NCI-H82 (cell line): ENCODE results near the gene EIF3K.
A peak's percentile ranks its signal among the peaks of the same experiment; 100 is the strongest.
"Not testable (repeated sequence)": the region's sequence is repeated elsewhere in the genome, so short reads cannot be mapped to it uniquely, and the experiment has no call there.

Source experiments
- DNase-seq: peaks from one replicate; lab custom pipeline; 2025; lab: John Stamatoyannopoulos, UW

EIF3K gene, protein sequence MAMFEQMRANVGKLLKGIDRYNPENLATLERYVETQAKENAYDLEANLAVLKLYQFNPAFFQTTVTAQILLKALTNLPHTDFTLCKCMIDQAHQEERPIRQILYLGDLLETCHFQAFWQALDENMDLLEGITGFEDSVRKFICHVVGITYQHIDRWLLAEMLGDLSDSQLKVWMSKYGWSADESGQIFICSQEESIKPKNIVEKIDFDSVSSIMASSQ

DNA sequence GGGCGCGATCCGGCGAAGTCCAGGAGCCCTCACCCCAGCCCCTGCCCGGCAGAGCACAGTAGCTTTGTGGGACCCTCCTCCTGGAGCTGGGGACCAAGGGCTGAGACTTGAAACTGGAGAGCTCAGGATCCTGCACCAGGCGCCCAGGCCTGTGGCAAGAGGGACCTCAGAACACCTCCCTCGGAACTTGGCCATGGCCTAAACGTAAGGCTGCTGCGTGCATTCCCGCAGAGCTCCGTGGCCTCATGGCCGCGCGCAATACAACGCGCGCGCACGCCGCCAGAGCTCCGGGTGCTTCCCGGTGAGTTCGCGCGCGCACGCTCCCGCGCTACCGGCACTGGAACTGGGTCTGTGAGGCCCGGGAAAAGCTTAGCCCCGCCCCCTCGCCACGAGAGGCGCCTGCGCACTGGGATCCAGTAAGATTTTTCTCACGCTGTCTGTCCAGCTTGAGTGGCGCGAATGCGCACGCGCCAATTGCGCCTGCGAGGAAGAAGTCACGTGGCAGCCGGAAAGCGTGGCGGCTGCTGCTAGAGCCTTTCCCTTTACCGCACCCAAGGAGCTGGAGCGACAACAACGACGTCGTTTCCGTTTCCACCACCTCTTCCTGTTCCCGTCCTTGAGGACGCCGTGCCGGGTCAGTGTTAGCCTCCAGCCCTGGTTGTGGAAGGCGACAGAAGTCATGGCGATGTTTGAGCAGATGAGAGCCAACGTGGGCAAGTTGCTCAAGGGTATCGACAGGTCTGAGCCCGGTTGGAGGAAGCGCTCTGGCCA lies at the start of gene EIF3K:
TSS of gene EIF3K (plus strand) at position 599 of the 771 bp plus-strand sequence. CDS start at position 680, 81 bp downstream.
- DNase-seq = peak; percentile 100

DNA sequence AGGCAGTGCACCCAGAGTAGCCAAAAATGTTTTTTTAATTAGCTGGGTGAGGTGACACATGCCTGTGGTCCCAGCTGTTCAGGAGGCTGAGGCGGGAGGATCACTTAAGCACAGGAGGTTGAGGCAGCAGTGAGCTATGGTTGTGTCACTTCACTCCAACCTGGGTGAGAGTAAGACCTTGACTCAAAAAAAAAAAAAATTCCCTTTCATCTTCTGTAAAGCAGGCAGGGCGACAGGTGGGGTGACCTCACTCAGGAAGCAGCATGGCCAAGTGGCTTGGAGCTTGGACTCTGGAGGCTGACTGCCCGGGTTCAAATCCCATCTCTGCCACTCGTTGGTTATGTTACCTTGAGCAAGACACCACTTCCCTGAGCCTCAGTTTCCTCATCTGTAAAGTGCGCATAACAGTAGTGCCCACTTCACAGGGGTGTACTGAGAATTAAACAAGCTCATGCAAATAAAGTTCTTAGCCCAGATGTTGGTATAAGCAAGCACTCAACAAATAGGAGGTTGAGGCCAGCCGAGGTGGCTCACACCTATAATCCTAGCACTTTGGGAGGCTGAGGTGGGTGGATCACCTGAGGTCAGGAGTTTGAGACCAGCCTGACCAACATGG lies 49.5 kb upstream of the EIF3K start:
- no peak for DNase-seq

DNA sequence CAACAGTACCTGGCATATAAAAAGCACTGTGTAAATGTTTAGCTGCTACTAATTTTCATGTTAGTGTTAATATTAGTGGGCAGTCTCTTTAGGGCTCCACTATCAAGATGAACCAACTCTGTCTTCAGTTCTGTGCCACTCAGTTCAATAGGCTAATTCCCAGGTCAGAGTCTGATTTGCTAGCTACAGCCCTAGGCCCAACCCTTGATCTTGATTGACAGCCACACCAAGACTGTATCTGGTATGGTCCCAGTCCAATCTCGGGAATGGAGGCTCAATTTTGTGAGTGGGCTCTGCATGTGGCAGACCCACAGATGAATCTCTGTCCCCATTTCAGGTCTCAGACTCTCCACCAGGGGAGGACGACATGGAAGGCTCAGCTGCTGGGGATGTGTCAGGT lies 47.3 kb upstream of the EIF3K start:
- no peak for DNase-seq

DNA sequence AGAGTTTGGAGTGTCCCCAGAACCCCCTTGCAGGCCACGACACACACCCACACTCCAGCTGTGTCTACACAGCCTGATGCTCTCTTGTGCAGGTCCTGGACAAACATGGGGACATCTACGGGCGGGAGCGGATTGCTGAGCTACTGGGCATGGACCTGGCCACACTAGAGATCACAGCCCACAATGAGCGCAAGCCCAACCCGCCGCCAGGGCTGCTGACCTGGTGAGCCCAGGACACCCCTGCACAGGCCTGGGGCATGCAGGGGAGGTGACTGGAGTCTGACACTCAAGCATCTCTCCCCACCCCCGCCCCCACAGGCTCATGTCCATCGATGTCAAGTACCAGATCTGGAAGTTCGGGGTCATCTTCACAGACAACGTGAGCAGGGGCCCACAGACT lies 41.2 kb upstream of the EIF3K start:
- no peak for DNase-seq

DNA sequence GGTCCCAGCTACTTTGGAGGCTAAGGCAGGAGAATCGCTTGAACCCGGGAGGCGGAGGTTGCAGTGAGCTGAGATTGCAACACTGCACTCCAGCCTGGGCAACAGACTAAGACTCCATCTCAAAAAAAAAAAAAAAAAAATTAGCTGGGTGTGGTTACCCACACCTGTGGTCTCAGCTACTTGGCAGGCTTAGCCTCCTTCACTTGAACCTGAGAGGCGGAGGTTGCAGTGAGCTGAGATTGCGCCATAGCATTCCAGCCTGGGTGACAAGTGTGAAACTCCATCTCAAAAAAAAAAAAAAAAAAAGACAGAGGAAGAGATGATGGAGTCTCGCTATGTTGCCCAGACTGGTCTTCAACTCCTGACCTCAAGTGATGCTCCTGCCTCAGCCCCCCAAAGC lies 39.7 kb upstream of the EIF3K start:
- DNase-seq = not testable (repeated sequence)

DNA sequence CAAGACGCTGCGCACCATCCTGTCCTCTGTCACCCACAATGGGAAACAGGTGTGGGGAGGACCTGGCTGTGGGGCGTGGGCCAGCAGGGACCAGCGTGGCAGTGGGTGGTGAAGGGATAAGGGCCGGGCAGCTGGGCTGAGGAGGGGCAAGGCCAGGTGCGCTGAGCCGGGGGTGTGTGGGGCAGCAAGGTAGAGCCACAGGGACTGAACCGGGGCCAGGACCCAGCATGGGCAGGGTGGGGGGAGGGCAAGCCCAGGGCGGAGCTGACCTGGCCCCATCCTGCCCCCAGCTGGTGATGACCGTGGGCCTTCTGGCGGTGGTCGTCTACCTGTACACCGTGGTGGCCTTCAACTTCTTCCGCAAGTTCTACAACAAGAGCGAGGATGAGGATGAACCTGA lies 38.9 kb upstream of the EIF3K start:
- no peak for DNase-seq

DNA sequence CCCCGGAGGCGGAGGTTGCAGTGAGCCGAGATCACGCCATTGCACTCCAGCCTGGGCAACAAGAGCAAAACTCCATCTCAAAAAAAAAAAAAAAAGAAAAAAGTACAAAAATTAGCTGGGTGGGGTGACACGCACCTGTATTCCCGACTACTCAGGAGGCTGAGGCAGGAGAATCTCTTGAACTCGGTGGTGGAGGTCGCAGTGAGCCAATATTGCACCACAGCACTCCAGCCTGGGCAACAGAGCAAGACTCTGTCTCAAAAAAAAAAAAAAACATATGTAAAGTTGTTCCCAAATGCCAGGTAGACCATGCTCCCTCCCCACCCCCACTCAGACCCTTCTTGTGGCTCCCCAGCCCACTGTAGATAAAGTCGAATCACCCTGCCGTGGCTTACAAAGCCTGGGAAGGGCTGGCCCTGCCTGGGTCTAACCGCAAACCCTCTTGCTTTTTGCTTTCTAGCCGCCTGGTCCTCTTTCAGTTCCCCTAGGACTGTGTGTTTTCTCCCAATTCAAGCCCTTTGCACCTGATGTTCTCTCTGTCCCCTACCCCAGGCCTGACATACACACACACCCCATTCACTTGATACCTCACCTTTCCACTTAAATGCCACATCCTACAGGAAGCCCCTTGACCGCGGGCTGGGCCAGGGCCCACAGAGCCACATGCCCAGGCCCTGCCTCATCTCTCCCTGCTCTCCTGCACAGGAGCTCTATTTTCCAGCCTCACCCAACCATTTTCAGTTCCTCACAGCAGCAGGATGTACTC lies 35.6 kb upstream of the EIF3K start:
- DNase-seq = no peak

DNA sequence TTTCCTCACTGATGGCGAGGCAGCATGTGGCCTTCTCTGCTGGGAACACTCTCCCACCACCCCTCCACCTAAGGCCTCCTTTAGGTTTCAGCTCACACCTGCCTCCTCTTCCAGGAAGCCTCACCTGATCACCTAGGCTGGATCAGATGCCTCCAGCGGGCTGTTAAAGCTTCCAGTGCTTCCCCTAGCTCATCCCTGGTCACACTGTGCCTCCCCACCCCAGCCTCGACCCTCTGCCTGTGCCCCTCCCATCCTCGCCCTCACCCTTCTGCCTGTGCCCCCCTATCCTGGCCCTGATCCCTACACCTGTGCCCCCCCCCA lies 35.0 kb upstream of the EIF3K start:
- no peak for DNase-seq

DNA sequence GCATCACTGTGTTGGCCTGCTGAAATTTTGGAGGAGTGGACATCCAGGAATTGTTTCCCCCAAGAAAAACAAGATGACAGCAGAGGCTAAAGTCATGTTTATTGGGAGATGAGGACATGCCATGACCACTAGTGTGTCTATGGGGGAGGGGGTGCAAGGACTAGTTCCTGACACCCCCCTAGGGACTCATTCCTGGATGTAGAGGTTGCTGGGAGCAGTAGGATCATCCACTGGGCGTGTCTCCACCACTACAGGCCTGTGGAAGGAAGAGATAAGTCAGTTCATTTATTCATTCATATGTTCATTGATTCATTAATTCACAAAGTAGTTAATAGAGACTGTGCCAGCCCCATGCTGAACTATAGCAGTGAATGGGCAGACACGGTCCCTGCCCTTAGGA lies 31.4 kb upstream of the EIF3K start:
- DNase-seq = no peak

DNA sequence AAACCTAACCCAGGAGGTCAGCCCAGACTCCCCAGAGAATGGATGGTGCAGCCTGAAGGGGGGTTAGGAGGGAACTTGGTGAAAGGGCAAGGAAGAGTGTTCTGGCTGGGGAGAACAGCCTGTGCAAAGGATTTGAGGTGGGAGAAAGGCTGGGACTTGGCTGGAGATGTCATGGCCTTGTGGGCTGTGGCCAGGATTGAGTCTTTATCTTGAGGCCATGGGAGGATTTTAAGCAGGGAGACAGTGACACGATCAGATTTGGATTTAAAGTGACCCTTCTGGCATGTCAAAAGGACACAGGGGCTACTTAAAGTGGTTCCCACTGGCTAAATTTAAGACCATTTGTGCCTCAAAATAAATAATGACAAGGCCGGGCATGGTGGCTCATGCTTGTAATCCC lies 30.9 kb upstream of the EIF3K start:
- DNase-seq = no peak

DNA sequence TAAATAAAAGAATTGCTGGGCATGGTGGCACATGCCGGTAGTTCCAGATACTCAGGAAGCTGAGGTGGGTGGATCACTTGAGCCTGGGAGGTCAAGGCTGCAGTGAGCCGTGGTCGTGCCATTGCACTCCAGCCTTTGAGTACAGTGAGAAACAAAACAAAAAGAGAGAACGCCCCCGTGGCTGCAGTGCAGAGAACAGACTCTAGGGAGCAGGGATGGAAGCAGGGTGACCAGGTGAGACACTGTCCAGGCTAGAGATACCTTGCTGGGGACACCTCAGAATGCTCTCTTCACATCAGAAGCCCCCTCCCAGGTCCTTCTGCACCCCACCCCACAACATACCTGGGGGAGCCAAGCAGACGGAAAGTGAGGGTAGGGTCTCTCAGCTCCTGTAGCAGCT lies 26.0 kb upstream of the EIF3K start:
- no peak for DNase-seq

DNA sequence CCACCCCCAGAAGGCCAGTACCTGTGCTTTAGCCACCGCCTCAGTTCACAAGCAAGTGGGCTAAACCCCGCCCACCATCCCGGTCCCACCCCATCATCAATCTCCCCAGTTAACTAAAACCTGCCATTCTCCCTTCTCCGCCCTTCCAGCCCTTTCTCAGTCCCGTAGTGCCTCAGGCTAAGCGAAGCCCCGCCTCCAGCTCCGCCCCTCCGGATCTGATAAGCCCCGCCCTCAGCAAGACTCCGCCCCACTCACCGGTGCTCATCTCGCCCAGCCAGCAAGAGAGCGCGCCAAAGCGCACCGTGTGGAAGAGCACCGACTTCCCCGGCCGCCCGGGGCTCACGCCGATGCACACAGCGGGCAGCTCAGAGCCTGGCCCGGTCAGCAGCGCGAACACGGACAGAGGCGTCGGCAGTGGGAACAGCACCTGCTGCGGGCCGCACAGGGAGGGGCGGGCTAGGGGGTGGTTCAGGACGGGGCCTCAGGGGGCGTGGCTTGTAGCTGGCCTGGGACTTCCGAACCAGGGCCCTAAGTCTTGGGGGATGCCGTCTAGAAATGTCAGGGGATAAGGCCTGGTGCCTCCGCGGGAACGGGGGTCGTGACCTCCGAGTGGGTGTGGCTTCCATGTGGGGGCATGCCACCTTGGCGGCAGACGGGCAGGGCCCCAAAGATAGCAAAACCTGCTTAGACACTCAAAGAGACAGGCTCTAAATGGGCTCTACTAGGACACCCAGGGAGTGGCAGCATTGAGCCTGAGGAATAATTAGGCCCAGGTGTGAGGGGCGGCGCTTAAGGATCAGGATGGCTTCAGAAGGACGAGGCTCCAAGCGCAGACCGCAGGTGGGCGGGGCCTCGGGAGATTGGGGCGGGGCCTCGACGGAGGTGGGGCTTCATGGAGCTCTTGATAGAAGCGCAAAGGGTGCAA lies 22.7 kb upstream of the EIF3K start:
- peak; percentile 86 for DNase-seq

DNA sequence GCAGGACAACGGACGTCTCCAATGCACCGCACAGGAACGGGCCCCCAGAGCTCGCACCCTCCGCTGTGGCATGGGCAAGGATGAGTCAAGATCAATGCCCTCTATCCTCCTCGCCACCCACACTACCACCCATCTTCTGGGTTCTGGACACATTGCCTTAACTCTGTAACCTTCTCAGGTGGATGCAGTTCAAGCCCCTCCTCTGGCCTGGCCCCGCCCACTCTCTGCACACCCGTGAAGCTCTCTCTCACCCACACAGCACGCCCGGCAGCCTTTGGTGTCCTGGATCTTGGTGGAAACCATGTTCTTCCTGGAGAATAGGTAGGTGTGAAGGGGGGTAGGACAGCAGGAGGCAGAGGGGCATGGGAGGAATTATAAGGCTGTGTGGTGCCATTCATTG lies 21.9 kb upstream of the EIF3K start:
- DNase-seq = no peak

DNA sequence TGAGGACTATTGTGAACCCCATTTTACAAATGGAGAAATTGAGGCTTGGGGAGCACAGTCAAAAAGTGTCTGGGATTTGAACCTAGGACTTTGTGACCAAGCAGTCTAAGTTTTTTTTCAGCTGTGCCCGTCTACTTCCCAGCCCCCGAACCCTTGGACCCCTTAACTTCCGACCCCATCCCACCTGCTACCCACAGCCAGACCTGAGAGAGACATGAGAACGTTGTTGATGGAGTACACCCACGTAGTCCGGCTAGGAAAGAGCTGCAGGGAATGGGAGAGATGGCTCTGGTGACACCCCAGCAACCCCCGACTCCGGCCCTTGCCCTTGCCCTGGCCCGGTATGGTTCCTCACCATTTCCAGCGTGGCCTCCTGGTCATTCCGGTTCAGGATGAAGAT lies 19.3 kb upstream of the EIF3K start:
- no peak for DNase-seq

DNA sequence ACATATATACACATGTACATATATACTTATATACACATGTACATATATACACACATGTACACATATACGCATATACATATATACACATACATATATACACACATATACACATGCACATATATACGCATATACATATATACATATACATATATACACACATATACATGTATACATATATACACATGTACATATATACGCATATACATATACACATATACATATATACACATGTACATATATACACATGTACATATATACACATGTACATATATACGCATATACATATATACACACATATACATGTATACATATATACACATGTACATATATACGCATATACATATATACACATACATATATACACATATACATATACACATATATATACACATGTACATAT lies 16.1 kb upstream of the EIF3K start:
- DNase-seq = not testable (repeated sequence)

DNA sequence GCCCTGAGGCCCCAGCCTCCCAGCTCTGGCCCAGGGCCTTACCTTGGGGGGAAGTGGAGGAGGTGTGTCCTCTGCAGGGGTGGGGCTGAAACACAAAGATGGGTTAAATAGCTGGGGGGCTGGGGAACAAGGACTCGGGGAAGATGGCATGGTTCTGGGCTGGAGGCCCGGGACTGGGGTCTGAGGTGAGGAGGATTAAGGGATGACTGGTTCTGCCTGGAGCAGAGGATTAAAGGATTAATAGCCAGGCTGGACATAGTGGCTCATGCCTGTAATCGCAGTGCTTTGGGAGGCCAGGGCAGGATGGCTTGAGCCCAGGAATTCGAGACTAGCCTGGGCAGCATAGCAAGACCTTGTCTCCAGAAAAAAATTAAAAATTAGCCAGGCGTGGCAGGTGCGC lies 12.9 kb upstream of the EIF3K start:
- DNase-seq = peak; percentile 90

DNA sequence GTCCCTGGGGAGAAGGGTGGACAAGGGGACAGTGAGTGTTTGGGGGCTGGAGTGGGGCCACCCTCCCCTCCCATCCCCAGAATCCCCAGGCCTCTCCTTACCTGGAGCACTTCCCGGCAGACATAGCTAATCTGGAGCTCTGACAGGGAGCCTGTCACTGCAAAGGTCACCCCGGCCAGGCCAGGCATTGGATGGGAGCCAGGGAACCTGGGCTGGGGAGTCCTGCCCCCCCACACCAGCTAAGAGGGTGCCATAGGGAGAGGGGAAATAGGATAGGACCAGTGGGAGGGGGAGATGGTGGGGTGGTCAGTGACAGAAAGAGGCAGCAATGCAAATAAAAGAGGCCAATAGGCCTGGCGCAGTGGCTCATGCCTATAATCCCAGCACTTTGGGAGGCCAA lies 4.7 kb upstream of the EIF3K start:
- no peak for DNase-seq

DNA sequence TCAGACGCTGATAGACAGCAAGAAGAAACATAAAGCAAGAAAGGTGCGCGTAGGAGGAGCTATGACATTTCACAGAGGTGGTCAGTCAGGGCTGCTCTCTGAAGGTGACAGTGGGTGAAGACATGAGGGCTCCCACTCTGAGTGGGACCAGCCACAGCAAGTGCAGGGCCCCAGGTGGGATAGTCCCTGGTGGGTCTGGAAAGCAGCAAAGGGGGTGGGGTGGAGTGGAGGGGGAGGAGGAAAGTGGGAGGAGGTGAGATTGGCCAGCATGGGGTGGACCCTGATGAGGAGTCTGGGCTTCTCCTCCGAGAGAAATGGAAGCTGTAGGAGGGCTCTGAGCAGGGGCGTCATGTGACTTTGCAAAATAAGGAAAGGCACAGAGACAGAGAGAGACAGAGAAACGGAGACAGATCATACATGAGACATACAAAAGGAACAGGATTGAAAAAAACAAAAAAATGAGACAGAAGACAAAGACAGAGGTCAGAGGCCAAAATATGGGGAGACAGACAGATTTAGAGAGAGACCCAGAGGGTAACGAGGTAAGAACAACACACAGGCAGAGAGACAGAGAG lies 3.9 kb upstream of the EIF3K start:
- DNase-seq = no peak

DNA sequence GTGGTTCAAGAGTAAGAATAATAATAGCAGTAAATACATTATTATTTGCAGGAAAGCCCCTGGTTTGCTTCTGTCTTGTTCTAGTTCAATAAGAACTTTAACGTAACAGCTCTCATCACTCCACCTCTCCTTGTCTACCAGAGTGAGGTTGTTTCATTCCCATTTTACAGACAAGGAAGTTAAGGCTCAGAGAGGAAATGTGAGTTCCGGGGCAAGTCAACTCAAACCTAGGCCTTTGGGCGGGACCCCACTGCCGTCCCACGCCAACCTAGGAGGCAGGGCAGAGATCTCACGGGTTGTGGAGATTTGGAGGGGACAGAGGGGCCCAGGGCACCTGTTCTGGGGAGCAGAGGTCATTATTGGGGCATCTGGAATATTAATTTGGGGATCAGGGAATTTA lies 2.7 kb upstream of the EIF3K start:
- DNase-seq = no peak

DNA sequence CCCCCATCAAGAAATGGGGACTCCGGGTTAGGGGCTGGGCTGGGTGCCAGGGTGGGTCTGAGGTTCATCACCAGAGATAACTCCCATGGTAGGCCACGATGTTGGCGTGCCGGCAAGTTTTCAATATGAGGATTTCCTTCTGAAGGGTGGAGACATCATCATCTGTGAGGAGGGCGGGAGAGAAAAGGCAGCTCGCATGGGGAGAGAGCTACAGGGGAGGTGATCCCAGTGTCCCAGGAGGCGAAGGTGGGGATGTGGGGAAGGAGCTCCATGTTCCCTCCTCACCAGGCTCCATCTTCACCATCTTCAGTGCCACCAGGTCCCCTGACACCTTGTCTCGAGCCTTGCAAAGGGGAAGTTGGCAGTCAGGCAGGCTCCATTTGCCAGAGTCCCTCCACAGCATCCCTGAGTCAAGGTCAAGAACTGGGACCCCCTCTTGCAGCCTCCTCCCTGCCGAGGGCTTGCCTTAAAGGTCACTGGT lies 1.7 kb upstream of the EIF3K start:
- DNase-seq = no peak
